ENCODE results near the gene ASCC3.
"Not testable (repeated sequence)": the region's sequence is repeated elsewhere in the genome, so short reads cannot be mapped to it uniquely, and the experiment has no call there.

- not testable (repeated sequence) for TF ChIP-seq CTCF (IDR thresholded peaks at IDR 0.05); POLR2A (IDR thresholded peaks at IDR 0.05); EP300 (IDR thresholded peaks at IDR 0.05; ENCODE audit: low read depth); POLR2AphosphoS5 (IDR thresholded peaks at IDR 0.05)
These were observed 9.5 kb upstream of the ASCC3 start for GRCh38 chr6:100890646-100891045.

Measured in transverse colon (tissue), 4 donors.